ENCODE results near the gene CPA3. TPM values are rescaled to one million over a fixed set of nuclear protein-coding genes. Genes with fewer than 3 reads are reported as not detected.

Gene CPA3
- total RNA-seq, 1 experiment from 2014 or later, result not detected

DNA sequence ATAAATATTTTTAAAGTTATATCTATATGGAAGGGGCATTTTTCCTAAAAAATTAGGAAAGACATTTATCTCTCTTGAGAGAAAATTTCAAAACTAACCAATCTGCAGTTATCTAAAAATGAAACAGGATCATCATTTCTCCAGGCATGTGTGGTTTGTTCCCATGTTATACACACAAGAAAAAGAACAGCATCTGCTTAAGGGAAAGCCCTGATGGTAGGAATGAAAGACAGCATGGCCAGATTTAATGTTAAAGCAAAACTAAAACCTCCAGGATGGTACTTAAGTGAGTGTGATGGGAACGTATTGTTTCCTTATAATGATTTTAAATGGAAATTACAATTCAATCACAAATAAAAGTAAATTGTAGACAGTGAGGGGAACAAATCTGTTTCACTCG is 80.0 kb downstream of the CPA3 start:
- DNase-seq, result no peak
- intact Hi-C loops (cut with micrococcal nuclease; ENCODE audit: unreplicated experiment), result loop anchor here (10.0 kb wide), 2 partner anchors 310 to 480 kb away; no protein-coding TSS in a partner anchor
- Mint-ChIP-seq H3K27me3 (ENCODE audit: unreplicated experiment) (peaks cover 14% of the 10 kb centered on the region), H3K4me3 (ENCODE audit: low read depth, unreplicated experiment) (no peak overlapping the region), H3K9me3 (ENCODE audit: low read depth, unreplicated experiment) (no peaks in the 10 kb centered on the region), H3K36me3 (ENCODE audit: insufficient read depth, unreplicated experiment) (no peaks in the 10 kb centered on the region), H3K4me1 (ENCODE audit: low read depth, unreplicated experiment) (peaks cover 13% of the 10 kb centered on the region), H3K27ac (ENCODE audit: unreplicated experiment) (no peak overlapping the region)
- TF ChIP-seq, protein P1, sequence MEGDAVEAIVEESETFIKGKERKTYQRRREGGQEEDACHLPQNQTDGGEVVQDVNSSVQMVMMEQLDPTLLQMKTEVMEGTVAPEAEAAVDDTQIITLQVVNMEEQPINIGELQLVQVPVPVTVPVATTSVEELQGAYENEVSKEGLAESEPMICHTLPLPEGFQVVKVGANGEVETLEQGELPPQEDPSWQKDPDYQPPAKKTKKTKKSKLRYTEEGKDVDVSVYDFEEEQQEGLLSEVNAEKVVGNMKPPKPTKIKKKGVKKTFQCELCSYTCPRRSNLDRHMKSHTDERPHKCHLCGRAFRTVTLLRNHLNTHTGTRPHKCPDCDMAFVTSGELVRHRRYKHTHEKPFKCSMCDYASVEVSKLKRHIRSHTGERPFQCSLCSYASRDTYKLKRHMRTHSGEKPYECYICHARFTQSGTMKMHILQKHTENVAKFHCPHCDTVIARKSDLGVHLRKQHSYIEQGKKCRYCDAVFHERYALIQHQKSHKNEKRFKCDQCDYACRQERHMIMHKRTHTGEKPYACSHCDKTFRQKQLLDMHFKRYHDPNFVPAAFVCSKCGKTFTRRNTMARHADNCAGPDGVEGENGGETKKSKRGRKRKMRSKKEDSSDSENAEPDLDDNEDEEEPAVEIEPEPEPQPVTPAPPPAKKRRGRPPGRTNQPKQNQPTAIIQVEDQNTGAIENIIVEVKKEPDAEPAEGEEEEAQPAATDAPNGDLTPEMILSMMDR (IDR thresholded peaks at IDR 0.05; ENCODE audit: unreplicated experiment), result no peak
- CTCF ChIA-PET, result interaction anchor here (0.8 to 1.1 kb wide), 2 partner anchors 85 to 565 kb away, joined by 3 read pairs; no protein-coding TSS in a partner anchor
- no TSS peak for BruUV-seq (replicated peaks)

Other genes with a start within 250 kb of the CPA3 start
- 0.20 TPM in 1 of 2 replicates, not detected in the other for gene AGTR1, start 167.4 kb upstream of the CPA3 start, total RNA-seq (2022)
- not detected in 2 replicates for gene CPB1, start 37.5 kb upstream of the CPA3 start, total RNA-seq (2022)
- 46.7 and 49.2 TPM in 2 replicates for gene GYG1, start 126.2 kb downstream of the CPA3 start, total RNA-seq (2022)
- 59.4 and 63.5 TPM in 2 replicates for gene HLTF, start 221.2 kb downstream of the CPA3 start, total RNA-seq (2022)